Breast epithelium (tissue), 4 donors: ENCODE measurements around the gene CLTCL1. TPM values are rescaled to one million over a fixed set of nuclear protein-coding genes. Genes with fewer than 3 reads are reported as not detected.

ENCODE experiments used
- DNase-seq, 2 donors: peaks; one replicate each; pipeline ENCODE4 v3.0.0-alpha.2; 2019; ENCODE audit warnings: low spot score in 2 of 2
- H3K27ac ChIP-seq, 2 donors: fragments of 200-600 bp; sonication (generic) in 1 of 2; one replicate each; pipeline ENCODE4 v1.5.1; 2016 to 2019; ENCODE audit warnings: mild to moderate bottlenecking in 1 of 2
- H3K27me3 ChIP-seq, 2 donors: fragments of 200-600 bp; sonication (generic) in 1 of 2; one replicate each; pipeline versions ENCODE4 v1.5.1 to v1.6.0; 2017 to 2019; ENCODE audit warnings: control low read depth in 1 of 2, mild to moderate bottlenecking in 1 of 2
- H3K36me3 ChIP-seq: fragments of 200-600 bp; one replicate; pipeline ENCODE4 v1.5.1; 2019
- H3K4me1 ChIP-seq, 2 donors: fragments of 200-600 bp; sonication (generic); one replicate each; pipeline ENCODE4 v1.5.1; 2016 to 2019; ENCODE audit warnings: control low read depth in 1 of 2
- H3K4me3 ChIP-seq, 3 donors: fragments of 200-600 bp; sonication (generic); 1 replicate in 2 of 3; 2 replicates in 1 of 3; pipeline ENCODE4 v1.5.1; 2016 to 2019; ENCODE audit warnings: mild to moderate bottlenecking in 3 of 3, moderate library complexity in 2 of 3
- H3K9me3 ChIP-seq, 2 donors: fragments of 200-600 bp; sonication (generic) in 1 of 2; one replicate each; pipeline ENCODE4 v1.5.1; 2016 to 2019; ENCODE audit warnings: control low read depth in 1 of 2
- CTCF ChIP-seq, 3 donors: fragments of 450-650 bp; IDR thresholded peaks; one replicate each; pipeline ENCODE4 v1.5.1; 2016 to 2017; ENCODE audit warnings: antibody characterized with exemption in 3 of 3, mild to moderate bottlenecking in 3 of 3, moderate library complexity in 3 of 3
- POLR2A ChIP-seq: fragments of 450-650 bp; IDR thresholded peaks from one replicate; pipeline ENCODE4 v1.6.1; 2016; ENCODE audit warnings: antibody characterized with exemption, mild to moderate bottlenecking, moderate library complexity
- POLR2AphosphoS5 ChIP-seq, 3 donors: sonication (generic); formaldehyde crosslinking; IDR thresholded peaks; one replicate each; pipeline ENCODE4 v1.6.1; 2017; ENCODE audit warnings: antibody characterized with exemption in 3 of 3
- intact Hi-C: fragments of 100-400 bp; cut with DNase I; formaldehyde crosslinking; loops from one replicate; pipeline ENCODE4 v1.15.1; 2023; ENCODE audit warnings: low total_unique reads
- total RNA-seq, 3 donors: library from RNA; depleted of rRNA; stranded (reverse); fragments of >200 nt; gene quantifications; one replicate each; pipeline ENCODE4 v1.1.0, GENCODE V29; 2016

The CLTCL1 gene
- total RNA-seq, 3 donors from 2014 or later, result 2.8 to 27.0 (median 8.2) TPM

- intact Hi-C loops, result no loop called here
- H3K36me3 ChIP-seq, result no peaks in the 10 kb centered on the region
- H3K4me3 ChIP-seq, result no peak overlapping the region
- no peaks in the 10 kb centered on the region for H3K27me3 ChIP-seq
- H3K27ac ChIP-seq, result no peak overlapping the region
- TF ChIP-seq POLR2AphosphoS5 (IDR thresholded peaks at IDR 0.05), result no peak
- TF ChIP-seq POLR2A, result no peak
- TF ChIP-seq CTCF (IDR thresholded peaks at IDR 0.05), result no peak
- no peak for DNase-seq
- H3K4me1 ChIP-seq, result no peaks in the 10 kb centered on the region
- H3K9me3 ChIP-seq, result no peaks in the 10 kb centered on the region
Measured at GRCh38 chr22:19224557-19224956, 67.0 kb downstream of the CLTCL1 start.

GRCh38 chr22:19223617-19224016 lies 67.9 kb downstream of the CLTCL1 start:
- H3K9me3 ChIP-seq, result no peaks in the 10 kb centered on the region
- H3K4me3 ChIP-seq, result no peak overlapping the region
- TF ChIP-seq POLR2AphosphoS5 (IDR thresholded peaks at IDR 0.05), result no peak
- no peak for TF ChIP-seq POLR2A
- no peak for TF ChIP-seq CTCF (IDR thresholded peaks at IDR 0.05)
- H3K27ac ChIP-seq, result no peak overlapping the region
- H3K27me3 ChIP-seq, result no peaks in the 10 kb centered on the region
- no peak for DNase-seq
- intact Hi-C loops, result no loop called here
- no peaks in the 10 kb centered on the region for H3K36me3 ChIP-seq
- H3K4me1 ChIP-seq, result no peaks in the 10 kb centered on the region

DNA sequence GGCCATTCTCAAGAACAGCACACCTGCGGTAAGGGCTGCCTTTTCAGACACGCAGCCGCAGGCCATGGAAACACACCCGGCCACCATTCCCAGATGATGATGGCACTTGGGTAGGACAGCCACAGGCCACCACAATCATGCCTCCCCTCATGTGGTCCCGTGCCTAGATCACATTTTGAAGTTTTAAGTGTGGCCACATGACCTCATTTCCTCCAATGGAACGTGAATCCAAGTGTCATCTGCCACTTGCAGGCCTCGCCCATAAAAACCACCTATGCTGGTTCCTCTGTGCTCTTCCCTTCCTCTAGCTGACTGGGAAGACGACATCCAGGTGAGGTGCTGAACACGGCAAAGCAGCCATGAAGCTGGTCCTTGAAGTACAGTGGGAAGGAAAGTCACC lies 68.4 kb downstream of the CLTCL1 start:
- H3K4me1 ChIP-seq, result no peaks in the 10 kb centered on the region
- H3K36me3 ChIP-seq, result no peaks in the 10 kb centered on the region
- no peak for DNase-seq
- H3K4me3 ChIP-seq, result no peak overlapping the region
- no peaks in the 10 kb centered on the region for H3K9me3 ChIP-seq
- no peak overlapping the region for H3K27ac ChIP-seq
- TF ChIP-seq POLR2AphosphoS5 (IDR thresholded peaks at IDR 0.05), result no peak
- no peak for TF ChIP-seq POLR2A
- TF ChIP-seq CTCF (IDR thresholded peaks at IDR 0.05), result no peak
- H3K27me3 ChIP-seq, result no peaks in the 10 kb centered on the region
- intact Hi-C loops, result no loop called here

DNA sequence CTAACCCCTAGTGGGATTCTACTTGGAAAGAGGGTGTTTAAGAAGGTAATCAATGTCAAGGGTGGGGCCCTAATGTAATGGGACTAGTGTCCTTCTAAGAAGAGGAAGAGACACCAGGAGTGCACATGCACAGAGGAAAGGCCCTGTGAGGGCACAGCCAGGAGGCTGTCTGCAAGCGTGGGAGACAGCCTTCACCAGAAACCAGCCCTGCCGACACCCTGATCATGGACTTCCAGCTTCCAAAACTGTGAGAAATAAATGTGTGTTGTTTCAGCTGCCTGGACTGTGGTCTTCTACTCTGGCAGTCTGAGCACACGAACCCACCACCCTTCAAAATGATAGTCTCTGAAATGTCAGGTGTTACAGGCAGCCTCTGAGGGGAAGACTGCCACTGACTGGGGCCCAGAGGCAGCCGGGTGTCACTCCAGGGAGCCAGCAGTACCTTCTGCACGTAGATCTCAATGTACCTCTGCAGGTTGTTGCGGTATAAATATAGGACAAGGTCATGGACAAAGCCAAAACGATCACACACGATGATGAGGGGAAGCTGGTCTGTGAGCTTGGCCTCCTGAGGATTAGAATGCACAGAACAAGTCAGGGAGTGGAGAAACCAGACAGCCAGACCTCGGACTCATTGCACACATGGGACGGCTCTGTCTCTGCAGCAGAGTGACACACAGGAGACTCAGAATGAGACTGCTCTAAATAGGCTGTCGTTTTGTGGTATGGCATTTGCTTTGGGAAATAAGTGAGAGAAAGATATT lies 69.1 kb downstream of the CLTCL1 start:
- H3K4me3 ChIP-seq, result no peak overlapping the region
- H3K36me3 ChIP-seq, result no peaks in the 10 kb centered on the region
- H3K9me3 ChIP-seq, result no peaks in the 10 kb centered on the region
- H3K27me3 ChIP-seq, result no peaks in the 10 kb centered on the region
- no peaks in the 10 kb centered on the region for H3K4me1 ChIP-seq
- H3K27ac ChIP-seq, result no peak overlapping the region
- no peak for TF ChIP-seq CTCF (IDR thresholded peaks at IDR 0.05)
- TF ChIP-seq POLR2AphosphoS5 (IDR thresholded peaks at IDR 0.05), result no peak
- no peak for TF ChIP-seq POLR2A
- DNase-seq, result no peak
- intact Hi-C loops, result no loop called here

DNA sequence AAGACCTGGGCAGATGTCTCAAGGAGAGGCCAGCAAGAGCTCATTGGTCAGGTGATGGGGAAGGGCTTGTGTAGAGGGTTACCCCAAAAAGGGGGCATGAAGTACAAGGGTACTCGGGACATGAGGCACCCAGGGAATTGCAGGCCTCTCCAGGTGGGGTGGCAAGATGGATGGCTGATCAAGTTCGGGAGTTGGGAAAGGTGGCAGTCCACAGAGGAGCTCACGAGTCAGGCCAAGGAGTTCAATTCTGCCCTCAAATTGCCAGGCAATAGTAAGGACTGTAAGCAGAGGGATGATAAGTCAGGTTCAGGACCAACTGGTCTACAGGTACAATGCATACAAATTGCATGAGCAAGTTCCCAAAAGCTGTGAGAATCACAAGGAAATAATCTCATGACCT lies 70.7 kb downstream of the CLTCL1 start:
- no peaks in the 10 kb centered on the region for H3K9me3 ChIP-seq
- H3K27me3 ChIP-seq, result no peaks in the 10 kb centered on the region
- no peak overlapping the region for H3K4me3 ChIP-seq
- DNase-seq, result no peak
- no peaks in the 10 kb centered on the region for H3K4me1 ChIP-seq
- TF ChIP-seq POLR2AphosphoS5 (IDR thresholded peaks at IDR 0.05) (no peak), POLR2A (no peak), CTCF (IDR thresholded peaks at IDR 0.05) (no peak)
- H3K27ac ChIP-seq, result no peak overlapping the region
- H3K36me3 ChIP-seq, result no peaks in the 10 kb centered on the region
- intact Hi-C loops, result no loop called here
